K562 treated with DMSO at 1 percent for 4 hours (cell line): ENCODE measurements around the gene PSMD1. TPM values are rescaled to one million over a fixed set of nuclear protein-coding genes. Genes with fewer than 3 reads are reported as not detected.

ENCODE experiments used
- total RNA-seq: library from RNA; unstranded; fragments of 300-600 nt; gene quantifications from 2 replicates; pipeline ENCODE4 v1.2.3, GENCODE V29; 2022; ENCODE audit not compliant: insufficient read depth

PSMD1 gene
- total RNA-seq = 51.1 and 60.2 TPM in 2 replicates

DNA sequence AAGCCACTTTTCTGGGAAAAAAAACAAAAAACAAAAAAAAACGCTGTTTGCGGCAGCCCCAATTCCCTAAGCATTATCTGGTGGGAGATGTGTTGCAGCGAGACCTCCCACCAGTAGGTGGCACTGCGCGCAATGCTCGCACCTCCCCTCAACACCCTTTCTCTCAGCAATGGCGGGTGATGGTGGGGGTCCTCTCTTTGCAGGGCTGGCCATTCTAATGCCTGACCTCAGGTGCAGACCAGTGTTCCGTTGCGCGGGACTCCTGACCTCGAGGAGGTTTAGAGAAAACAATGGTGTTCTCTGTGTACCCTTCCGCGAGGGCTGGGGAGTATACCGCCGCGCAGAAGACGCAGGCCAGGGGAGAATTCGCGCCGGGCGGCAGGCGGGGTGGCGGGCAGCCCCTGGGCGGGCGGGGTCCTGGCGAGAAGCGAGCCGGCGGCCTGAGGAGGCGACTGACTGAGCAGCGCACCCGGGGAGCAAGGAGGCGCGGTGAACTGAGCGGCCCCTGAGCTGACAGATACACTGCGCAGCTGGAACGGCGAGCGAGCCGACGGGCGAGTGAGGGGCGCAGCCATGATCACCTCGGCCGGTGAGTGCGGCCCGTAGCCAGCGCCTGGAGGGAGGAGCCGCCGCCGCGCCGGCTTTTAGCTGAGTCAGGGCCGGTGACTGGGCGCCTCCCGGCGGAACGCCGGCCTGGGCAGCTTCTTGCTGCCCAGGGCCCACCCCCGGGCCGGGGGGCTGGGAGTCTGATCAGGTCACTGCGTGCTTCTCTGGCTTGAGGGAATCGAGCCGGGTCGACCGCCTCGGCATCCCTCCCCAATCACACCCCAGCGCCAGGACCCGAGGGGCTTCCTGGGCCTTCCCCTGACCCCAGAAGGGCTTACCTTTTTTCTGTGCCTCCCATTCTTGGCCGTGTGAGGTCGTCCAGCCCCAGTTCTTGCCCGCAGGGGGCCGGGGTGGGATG is at the start of gene PSMD1:
Gene PSMD1 (plus strand): TSS at position 415 of the 964 bp plus-strand sequence. CDS start 159 bp downstream, at position 574.

DNA sequence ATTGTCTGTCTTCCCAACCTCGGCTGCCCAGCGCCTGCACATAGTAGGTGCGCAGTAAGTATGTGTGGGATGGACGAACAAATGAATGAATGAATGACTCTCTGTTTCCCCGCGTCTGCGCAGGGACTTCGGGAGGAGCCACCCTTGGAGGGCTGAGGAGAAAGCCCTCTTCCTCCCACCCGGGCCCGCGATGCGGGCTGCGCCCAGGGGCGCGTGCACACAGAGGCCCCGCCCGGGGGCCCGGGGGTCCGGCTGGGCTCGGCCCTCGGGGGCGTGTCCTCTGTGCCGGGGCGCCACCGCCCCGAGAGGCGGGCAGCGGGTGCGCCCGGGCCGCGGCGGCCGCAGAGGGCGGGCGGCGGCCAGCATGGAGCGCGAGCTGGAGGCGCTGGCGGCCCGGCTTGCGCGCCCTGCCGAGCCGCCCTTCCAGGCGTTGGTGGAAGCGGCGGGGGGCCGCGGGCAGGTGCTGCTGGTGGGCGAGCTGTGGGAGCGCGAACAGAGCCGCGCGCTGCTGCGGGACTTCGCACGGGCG is 19.4 kb upstream of the PSMD1 start, which contains the start of gene C2orf72:
Gene C2orf72 (plus strand): TSS at position 322 of the 529 bp plus-strand sequence. CDS start 43 bp downstream, at position 365.

DNA sequence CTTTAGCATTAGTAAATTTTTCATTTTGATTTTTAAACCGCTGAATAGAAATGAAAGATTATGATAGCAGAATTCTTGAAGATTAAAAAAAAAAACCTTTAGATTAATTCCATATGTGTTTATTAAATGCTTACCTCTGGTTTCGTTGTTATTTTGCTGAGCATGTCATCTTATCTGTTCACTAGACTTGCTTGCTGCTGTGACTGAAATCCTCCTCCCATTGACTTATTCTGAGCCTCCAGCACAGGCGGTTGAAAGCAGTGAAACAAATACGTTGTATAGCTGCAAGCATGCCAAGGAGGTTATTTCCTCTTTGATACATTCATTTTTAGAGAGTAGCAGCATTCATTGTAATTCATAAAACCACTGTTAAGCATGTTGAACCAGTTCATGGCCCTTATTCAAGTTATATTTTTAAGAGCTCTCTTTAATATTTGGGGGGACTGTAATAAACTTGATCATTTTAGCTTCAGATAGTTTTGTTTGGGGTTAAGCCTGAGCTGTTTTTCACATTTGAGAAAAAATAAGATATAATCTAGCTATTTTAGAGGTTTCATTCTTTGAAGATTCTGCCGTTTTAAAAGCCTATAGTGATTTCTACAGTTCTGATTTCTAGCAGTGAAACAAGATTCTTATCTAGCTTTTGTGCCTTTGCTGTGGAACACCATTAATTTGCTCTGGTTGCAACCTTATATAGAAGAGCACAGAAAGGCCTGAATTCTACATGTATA is 68.3 kb downstream of the PSMD1 start, which contains the start of gene HTR2B:
Gene HTR2B (minus strand): TSS at position 205 of the 731 bp plus-strand sequence. CDS start 1,278 bp downstream, outside the sequence.

DNA sequence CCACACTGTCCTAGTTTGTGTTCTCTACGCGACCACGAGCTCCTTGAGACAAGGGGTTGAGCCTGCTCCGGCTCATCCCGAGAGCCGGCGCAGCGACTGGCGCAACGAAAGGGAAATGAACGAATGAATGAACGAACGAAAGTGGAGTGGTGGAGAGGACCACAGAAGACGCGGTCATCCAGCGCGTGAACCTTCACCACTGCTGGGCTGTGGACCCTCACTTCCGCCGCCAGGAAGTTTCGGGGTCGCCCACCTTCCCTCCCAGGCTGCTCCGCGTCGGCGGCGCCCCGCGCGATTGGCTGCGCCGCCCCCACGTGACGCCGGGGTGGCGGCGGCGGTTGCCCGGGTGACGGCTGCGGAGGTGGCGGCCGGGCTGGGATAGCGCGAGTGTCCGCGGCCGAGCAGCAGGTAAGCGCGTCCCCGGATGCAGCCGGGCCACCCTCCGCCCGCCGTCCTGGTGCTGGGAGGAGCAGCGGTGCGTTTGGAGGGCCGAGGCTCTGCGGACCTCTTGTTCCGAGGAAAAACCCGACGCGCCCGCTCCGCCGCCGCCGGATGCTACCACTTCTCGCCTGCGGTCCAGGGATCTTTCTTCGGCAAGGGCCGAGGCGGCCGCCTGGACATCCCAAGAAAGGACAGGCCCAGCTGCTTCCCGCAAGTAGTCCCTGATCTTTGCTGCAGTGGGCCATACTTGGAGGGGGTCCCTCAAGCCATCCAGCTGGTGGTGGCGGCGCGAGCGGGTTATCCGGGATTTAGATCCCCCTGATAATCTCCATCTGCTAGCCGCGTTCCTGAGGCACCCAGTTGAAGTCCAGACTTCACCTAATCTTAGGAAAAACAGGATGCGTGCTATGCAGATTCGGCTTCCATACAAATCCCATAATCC is 141.9 kb downstream of the PSMD1 start, which contains the start of gene ARMC9:
Gene ARMC9 (plus strand): TSS at position 341 of the 883 bp plus-strand sequence. CDS start 7,608 bp downstream, outside the sequence.

Other genes starting within 250 kb of the PSMD1 start
- gene ITM2C, start 191.9 kb upstream of the PSMD1 start, total RNA-seq = 60.9 and 66.0 TPM in 2 replicates
- gene GPR55, start 131.6 kb upstream of the PSMD1 start, total RNA-seq = not detected in 2 replicates
- not detected in 2 replicates for gene SPATA3, start 60.7 kb upstream of the PSMD1 start, total RNA-seq
- not detected in 2 replicates for gene C2orf72, start 19.3 kb upstream of the PSMD1 start, total RNA-seq
- gene HTR2B, start 68.2 kb downstream of the PSMD1 start, total RNA-seq = not detected in 2 replicates
- gene ARMC9, start 141.8 kb downstream of the PSMD1 start, total RNA-seq = 0.99 and 2.7 TPM in 2 replicates